ENCODE results near the gene FAHD2A.
"Not testable (repeated sequence)": the region's sequence is repeated elsewhere in the genome, so short reads cannot be mapped to it uniquely, and the experiment has no call there.

Gene FAHD2A

DNA sequence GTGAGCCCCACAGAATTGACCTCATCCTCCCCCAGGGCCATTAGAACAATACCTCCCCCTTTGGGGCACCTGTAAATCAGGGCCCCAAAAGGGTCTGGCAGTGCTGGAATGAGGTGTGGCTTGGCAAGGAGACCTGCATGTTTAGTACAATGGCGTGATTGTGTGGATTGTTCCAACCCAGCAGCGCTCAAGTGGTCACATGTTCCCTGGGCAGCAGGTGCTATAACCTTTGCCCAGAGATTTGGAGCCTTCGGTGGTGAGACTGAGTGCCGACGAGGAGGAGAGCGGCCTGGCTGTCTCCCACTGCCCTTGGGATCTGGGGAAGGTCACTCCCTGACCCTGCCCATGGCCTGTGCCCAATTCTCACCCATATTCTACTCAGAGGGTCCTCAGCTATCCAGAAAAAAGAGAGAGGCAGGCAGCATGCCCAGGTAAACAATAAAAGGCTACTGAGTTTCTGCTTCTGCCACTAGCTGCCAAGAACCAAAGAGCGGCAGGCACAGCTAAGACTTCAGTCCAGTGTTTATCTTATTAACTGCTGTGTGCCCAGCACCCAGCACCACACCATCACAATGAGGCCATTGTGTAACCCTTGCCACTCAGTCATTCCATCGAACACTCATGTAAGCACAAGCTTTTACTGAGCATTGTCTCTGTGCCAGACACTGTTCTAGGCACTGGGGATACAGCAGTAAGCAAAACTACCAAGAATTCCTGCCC lies 27.4 kb downstream of the FAHD2A start:
- H3K4me3 ChIP-seq (ENCODE audit: low read length); H3K4me1 ChIP-seq (ENCODE audit: control insufficient read depth, low read depth, low read length); H3K9me3 ChIP-seq (ENCODE audit: control insufficient read depth, low read depth, low read length); H3K9ac ChIP-seq (ENCODE audit: low read length); H3K36me3 ChIP-seq (ENCODE audit: control insufficient read depth, low read depth, low read length); H3K27ac ChIP-seq (ENCODE audit: low read length); H3K27me3 ChIP-seq (ENCODE audit: control insufficient read depth, insufficient read depth, low read length): not testable (repeated sequence)

DNA sequence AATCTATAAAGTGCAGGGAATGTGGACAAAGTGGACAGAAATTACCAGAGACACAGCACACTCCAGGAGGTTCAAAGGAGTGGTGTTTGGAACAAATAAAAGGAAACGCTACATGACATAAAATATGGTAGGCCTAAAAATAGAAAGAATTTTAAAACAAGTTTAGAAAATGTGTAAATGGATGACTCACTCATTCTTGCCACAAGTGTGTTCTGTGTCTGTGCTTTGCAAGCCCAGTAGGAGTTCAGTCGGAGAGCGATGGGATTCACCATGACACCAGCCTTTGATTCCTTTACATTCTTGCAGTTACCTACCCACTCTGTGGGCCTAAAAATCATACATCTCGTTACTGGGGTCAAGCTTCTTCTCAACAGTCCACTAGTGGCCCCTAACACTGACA lies 30.9 kb downstream of the FAHD2A start:
- not testable (repeated sequence) for H3K9me3 ChIP-seq (ENCODE audit: control insufficient read depth, low read depth, low read length)

DNA sequence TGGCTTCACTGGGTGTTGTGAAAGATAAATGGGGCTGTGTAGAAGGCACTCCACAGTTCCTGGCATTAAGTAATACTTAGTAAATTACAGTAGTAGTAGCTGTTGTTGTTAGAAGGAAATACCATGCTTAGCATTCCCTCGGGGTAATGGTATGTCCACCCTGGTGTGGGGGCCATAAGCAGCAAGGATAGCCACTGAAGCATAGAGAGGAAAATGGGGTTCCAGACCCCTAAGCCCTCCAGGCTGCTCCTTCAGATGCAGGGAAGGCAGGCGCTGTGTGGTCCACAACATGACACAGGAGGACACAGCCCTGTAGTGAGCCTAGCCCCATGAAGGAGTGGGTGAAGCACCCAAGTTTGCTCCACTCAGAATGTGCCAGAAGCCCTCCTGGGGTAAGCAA lies 31.5 kb downstream of the FAHD2A start:
- H3K9ac ChIP-seq (ENCODE audit: low read length); H3K27ac ChIP-seq (ENCODE audit: low read length); H3K4me3 ChIP-seq (ENCODE audit: low read length); H3K4me1 ChIP-seq (ENCODE audit: control insufficient read depth, low read depth, low read length); H3K27me3 ChIP-seq (ENCODE audit: control insufficient read depth, insufficient read depth, low read length); H3K36me3 ChIP-seq (ENCODE audit: control insufficient read depth, low read depth, low read length); H3K9me3 ChIP-seq (ENCODE audit: control insufficient read depth, low read depth, low read length): not testable (repeated sequence)

More for the DNA sequence above, 30.9 kb downstream of the FAHD2A start:
- not testable (repeated sequence) for H3K4me1 ChIP-seq (ENCODE audit: control insufficient read depth, low read depth, low read length); H3K27ac ChIP-seq (ENCODE audit: low read length); H3K27me3 ChIP-seq (ENCODE audit: control insufficient read depth, insufficient read depth, low read length); H3K4me3 ChIP-seq (ENCODE audit: low read length); H3K9ac ChIP-seq (ENCODE audit: low read length); H3K36me3 ChIP-seq (ENCODE audit: control insufficient read depth, low read depth, low read length)

DNA sequence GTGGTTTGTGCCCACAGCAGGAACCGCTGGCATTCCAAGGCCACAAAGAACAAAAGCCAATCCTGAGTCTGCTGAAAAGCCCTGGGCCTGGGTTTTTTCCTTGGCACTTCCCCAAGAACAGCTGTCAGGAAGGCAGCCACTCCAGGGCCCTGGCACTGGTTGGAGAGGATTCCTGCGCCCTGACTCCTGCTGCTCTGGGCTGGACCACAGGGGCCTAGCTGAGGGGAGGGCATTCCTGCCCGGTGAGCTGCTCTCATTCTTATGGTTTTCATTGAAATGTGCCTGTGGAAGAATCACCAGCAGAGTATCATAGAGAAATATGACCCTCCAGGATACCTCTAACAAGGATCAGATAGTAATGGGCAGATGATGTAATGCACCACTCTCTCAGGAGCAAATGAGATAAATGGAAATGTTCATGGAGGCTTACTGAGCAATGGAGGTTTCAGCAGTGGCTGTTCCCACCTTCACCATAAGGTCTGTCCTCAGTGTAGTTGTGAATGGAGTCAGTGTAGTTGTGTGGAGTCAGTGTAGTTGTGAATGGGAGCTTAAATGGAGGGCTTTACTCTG lies 32.1 kb downstream of the FAHD2A start:
- H3K9ac ChIP-seq (ENCODE audit: low read length); H3K27me3 ChIP-seq (ENCODE audit: control insufficient read depth, insufficient read depth, low read length); H3K4me3 ChIP-seq (ENCODE audit: low read length); H3K9me3 ChIP-seq (ENCODE audit: control insufficient read depth, low read depth, low read length); H3K4me1 ChIP-seq (ENCODE audit: control insufficient read depth, low read depth, low read length); H3K27ac ChIP-seq (ENCODE audit: low read length); H3K36me3 ChIP-seq (ENCODE audit: control insufficient read depth, low read depth, low read length): not testable (repeated sequence)

DNA sequence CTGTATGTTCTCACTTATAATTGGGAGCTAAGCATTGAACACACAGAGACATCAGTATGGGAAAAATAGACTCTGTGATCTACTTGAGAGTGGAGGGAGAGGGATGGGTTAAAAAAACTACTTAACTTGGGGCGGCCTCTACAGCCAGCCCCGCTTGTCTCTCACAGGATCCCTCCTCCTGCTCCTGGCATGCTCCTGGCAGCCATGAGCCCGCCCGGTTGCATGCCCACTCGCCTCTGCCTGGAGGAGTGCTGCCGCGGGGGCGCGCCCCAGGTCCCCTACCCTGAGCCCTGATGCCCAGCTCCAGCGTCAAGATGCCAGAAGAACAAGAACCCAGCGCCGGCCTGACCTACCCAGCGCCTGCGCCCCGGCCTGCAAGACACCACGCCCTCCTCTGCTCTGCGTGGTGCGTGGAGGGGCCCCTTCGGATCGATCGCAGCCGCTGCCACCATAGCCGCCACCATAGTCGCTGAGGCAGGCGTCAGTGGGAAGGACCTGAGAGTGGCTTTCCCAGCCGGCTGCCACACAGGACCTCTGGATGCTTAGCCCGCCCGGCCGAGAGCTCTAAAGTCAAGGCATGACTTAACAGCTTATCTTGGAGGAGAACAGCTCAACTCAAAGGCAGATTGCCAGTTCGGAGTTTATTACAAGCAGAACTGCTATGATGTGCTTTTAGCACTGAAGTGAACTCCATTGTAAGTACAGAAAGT lies 32.8 kb downstream of the FAHD2A start:
- not testable (repeated sequence) for H3K27ac ChIP-seq (ENCODE audit: low read length); H3K36me3 ChIP-seq (ENCODE audit: control insufficient read depth, low read depth, low read length); H3K9ac ChIP-seq (ENCODE audit: low read length); H3K9me3 ChIP-seq (ENCODE audit: control insufficient read depth, low read depth, low read length); H3K4me3 ChIP-seq (ENCODE audit: low read length); H3K27me3 ChIP-seq (ENCODE audit: control insufficient read depth, insufficient read depth, low read length); H3K4me1 ChIP-seq (ENCODE audit: control insufficient read depth, low read depth, low read length)

DNA sequence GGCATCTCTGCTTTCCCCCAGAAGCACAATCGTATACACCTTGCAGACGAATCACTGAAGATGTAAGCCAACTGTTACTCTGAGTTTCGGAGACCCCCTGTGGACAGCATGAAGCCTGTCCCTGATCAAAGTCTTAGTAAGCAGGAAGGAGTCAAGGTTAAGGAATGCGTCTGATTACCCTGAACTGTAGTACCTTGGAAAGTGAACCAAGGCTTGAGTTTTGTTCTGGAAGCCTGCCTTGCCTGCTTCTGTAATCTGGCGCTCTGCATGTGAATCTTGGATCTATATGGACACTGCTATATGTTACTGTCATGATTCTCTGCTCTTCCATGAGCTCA lies 33.3 kb downstream of the FAHD2A start:
- H3K27ac ChIP-seq (ENCODE audit: low read length); H3K27me3 ChIP-seq (ENCODE audit: control insufficient read depth, insufficient read depth, low read length); H3K9me3 ChIP-seq (ENCODE audit: control insufficient read depth, low read depth, low read length); H3K4me1 ChIP-seq (ENCODE audit: control insufficient read depth, low read depth, low read length); H3K4me3 ChIP-seq (ENCODE audit: low read length); H3K36me3 ChIP-seq (ENCODE audit: control insufficient read depth, low read depth, low read length); H3K9ac ChIP-seq (ENCODE audit: low read length): not testable (repeated sequence)

DNA sequence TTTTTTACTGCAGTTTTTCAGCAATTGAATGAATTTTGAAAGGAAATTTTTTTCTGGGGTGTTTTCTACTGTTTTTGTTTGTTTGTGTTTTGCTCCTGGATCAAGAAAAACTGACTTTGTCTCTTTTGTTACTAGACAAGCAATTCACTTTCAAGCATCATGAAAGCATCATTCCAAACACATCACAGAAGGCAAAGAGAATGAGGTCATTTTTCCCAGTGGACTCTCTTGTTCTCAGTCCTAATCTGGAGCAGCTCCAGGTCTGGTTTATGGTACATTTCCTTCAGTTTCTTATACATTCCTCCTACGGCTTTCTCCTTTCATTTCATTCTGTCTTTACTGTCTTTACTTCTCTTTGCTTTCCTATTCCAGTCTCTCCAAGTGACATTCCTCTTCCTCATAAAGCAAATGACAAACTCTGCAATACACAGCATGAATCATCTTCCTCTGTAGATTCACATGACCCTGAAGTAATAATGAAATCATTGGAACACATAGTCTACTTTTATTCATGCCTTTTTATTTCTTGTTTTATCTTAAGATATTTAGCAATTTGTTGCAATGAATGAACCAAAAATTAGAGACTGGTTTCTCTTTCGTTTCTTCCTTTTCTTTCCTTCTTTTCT lies 40.1 kb downstream of the FAHD2A start:
- not testable (repeated sequence) for H3K9me3 ChIP-seq (ENCODE audit: control insufficient read depth, low read depth, low read length); H3K36me3 ChIP-seq (ENCODE audit: control insufficient read depth, low read depth, low read length); H3K4me1 ChIP-seq (ENCODE audit: control insufficient read depth, low read depth, low read length)

DNA sequence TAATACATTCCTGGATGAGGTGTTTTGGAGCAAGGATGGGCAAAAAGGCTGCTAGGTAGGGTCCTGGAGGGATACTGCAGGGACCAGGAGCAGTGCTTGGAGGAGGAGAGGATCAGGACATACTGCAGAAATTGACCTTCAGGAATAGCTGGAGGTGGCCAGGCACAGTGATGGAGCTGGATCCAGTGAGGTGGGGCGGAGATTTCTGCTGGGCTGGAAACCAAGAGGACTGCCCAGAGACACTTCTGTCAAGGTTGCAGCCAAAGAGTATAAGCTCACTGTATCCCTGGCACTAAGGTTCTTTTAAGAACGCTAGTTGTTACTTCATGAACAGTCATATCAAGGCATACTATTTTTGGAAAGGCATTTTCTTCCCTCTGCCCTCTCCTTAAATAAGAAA lies 42.8 kb downstream of the FAHD2A start:
- not testable (repeated sequence) for H3K27ac ChIP-seq (ENCODE audit: low read length); H3K9me3 ChIP-seq (ENCODE audit: control insufficient read depth, low read depth, low read length); H3K9ac ChIP-seq (ENCODE audit: low read length); H3K4me1 ChIP-seq (ENCODE audit: control insufficient read depth, low read depth, low read length); H3K36me3 ChIP-seq (ENCODE audit: control insufficient read depth, low read depth, low read length); H3K4me3 ChIP-seq (ENCODE audit: low read length); H3K27me3 ChIP-seq (ENCODE audit: control insufficient read depth, insufficient read depth, low read length)

More for the DNA sequence above, 40.1 kb downstream of the FAHD2A start:
- not testable (repeated sequence) for H3K27me3 ChIP-seq (ENCODE audit: control insufficient read depth, insufficient read depth, low read length); H3K27ac ChIP-seq (ENCODE audit: low read length); H3K9ac ChIP-seq (ENCODE audit: low read length); H3K4me3 ChIP-seq (ENCODE audit: low read length)

DNA sequence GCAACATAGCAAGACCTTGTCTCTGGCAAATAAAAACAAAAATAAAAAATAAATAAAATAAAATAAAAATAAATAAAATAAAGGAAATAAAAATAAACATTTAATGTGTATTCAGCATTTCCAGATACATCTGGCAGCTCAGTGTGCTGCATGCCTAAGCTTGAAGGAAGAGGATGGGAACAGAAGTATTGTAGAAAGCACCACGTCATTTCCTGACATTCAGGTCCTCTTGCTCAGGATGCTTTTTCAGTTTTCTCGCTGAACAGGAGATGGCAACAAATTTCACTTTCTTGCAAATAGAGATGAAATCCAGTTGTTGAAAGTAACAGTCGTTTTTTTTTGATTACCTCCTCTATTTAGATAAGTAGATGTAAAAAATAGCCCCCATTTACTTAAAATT lies 60.8 kb downstream of the FAHD2A start:
- H3K27ac ChIP-seq (ENCODE audit: low read length); H3K36me3 ChIP-seq (ENCODE audit: control insufficient read depth, low read depth, low read length); H3K4me3 ChIP-seq (ENCODE audit: low read length): not testable (repeated sequence)

More for the DNA sequence above, 60.8 kb downstream of the FAHD2A start:
- H3K9ac ChIP-seq (ENCODE audit: low read length); H3K9me3 ChIP-seq (ENCODE audit: control insufficient read depth, low read depth, low read length); H3K27me3 ChIP-seq (ENCODE audit: control insufficient read depth, insufficient read depth, low read length); H3K4me1 ChIP-seq (ENCODE audit: control insufficient read depth, low read depth, low read length): not testable (repeated sequence)
